Glutamatergic neuron (in vitro differentiated cells): ENCODE results near the gene CSRNP3. TPM values are rescaled to one million over a fixed set of nuclear protein-coding genes. Genes with fewer than 3 reads are reported as not detected.

Experiments used
- DNase-seq: peaks from one replicate; pipeline ENCODE4 v3.0.0; 2022
- H3K27ac Mint-ChIP-seq: one replicate; pipeline ENCODE4 v1.8.0; 2020; ENCODE audit warnings: mild to moderate bottlenecking, mixed read lengths, inconsistent platforms; ENCODE audit not compliant: unreplicated experiment
- H3K27me3 Mint-ChIP-seq: one replicate; pipeline ENCODE4 v1.8.0; 2020; ENCODE audit warnings: mild to moderate bottlenecking, moderate library complexity, mixed read lengths, inconsistent platforms; ENCODE audit not compliant: unreplicated experiment
- H3K36me3 Mint-ChIP-seq: one replicate; pipeline ENCODE4 v1.8.0; 2020; ENCODE audit warnings: mild to moderate bottlenecking, mixed read lengths, inconsistent platforms; ENCODE audit not compliant: unreplicated experiment
- H3K4me1 Mint-ChIP-seq: one replicate; pipeline ENCODE4 v1.8.0; 2020; ENCODE audit warnings: mild to moderate bottlenecking, low read depth, mixed read lengths, inconsistent platforms; ENCODE audit not compliant: unreplicated experiment
- H3K4me3 Mint-ChIP-seq: one replicate; pipeline ENCODE4 v1.8.0; 2020; ENCODE audit warnings: mild to moderate bottlenecking, mixed read lengths, inconsistent platforms; ENCODE audit not compliant: unreplicated experiment
- H3K9me3 Mint-ChIP-seq: one replicate; pipeline ENCODE4 v1.8.0; 2020; ENCODE audit warnings: mild to moderate bottlenecking, moderate library complexity, mixed read lengths, inconsistent platforms; ENCODE audit not compliant: unreplicated experiment
- total RNA-seq: library from RNA; stranded (reverse); fragmentation: NEBNext Ultra II Directional; extraction: Animal tissue kit (Norgen Biotek cat#: 25700); gene quantifications from one replicate; pipeline ENCODE4 v1.2.1, GENCODE V29; 2021; ENCODE audit not compliant: unreplicated experiment
- TF ChIP-seq, protein P1 (sequence below): fragments of 200-600 bp; sonication (generic); IDR thresholded peaks from one replicate; pipeline ENCODE4 v1.5.0; 2021; ENCODE audit not compliant: partially characterized antibody, unreplicated experiment

Gene CSRNP3
- total RNA-seq, 1 donor from 2014 or later, result 23.0 TPM

DNA sequence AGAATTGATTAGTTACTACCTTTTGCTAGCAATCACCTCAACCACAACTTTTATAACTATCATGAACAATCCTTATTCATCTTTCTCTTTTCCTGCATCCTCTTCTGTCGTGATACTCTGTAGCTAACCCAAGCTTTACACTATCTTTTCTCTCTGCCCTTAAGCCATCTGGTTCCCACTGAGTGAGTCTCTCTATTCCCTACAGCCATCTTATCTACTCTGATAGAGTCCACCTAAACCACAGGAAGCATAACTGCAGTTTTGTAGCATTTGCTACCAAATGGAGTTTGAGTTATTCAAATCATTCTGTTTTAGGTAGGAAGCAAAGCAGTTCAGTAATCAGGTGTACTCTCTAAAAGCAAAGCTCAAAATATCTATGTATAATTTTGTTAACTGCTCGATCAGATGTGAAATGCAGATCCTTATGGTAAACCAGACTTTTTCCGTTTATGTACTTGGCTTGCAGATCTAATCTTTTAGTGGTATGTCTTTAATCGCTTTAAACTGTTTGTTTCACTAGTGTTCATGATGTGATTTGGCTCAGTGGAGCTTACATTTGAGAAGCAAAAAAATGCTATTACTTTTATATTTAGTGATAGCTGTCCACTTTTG lies 91.0 kb downstream of the CSRNP3 start:
- Mint-ChIP-seq H3K9me3 (no peaks in the 10 kb centered on the region), H3K27ac (no peak overlapping the region), H3K36me3 (no peaks in the 10 kb centered on the region), H3K4me1 (peaks cover 9% of the 10 kb centered on the region), H3K27me3 (peaks cover 2% of the 10 kb centered on the region), H3K4me3 (no peak overlapping the region)
- DNase-seq, result no peak
- TF ChIP-seq, protein P1, sequence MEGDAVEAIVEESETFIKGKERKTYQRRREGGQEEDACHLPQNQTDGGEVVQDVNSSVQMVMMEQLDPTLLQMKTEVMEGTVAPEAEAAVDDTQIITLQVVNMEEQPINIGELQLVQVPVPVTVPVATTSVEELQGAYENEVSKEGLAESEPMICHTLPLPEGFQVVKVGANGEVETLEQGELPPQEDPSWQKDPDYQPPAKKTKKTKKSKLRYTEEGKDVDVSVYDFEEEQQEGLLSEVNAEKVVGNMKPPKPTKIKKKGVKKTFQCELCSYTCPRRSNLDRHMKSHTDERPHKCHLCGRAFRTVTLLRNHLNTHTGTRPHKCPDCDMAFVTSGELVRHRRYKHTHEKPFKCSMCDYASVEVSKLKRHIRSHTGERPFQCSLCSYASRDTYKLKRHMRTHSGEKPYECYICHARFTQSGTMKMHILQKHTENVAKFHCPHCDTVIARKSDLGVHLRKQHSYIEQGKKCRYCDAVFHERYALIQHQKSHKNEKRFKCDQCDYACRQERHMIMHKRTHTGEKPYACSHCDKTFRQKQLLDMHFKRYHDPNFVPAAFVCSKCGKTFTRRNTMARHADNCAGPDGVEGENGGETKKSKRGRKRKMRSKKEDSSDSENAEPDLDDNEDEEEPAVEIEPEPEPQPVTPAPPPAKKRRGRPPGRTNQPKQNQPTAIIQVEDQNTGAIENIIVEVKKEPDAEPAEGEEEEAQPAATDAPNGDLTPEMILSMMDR, result no peak

DNA sequence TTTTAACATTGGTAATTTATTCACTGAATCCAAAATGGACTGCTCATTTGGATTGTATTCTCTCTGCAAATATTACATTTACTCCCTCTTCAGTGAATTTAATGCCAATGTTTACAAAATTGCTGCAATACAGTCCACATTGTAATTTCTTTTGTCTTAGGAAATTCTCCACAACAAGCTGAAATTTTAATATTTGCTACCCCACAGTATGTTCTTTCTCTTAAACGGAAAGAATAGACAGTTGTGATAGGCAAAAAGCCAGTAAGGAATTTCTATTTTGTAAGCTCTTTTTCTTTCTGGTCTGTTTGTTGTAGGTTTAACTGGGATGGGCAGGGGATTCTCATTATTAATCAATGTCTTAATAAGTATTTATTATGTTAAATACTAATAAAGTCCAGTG lies 92.0 kb downstream of the CSRNP3 start:
- TF ChIP-seq, protein P1, result no peak
- peaks cover 9% of the 10 kb centered on the region for H3K4me1 Mint-ChIP-seq
- no peak overlapping the region for H3K4me3 Mint-ChIP-seq
- H3K27ac Mint-ChIP-seq, result no peak overlapping the region
- no peaks in the 10 kb centered on the region for H3K9me3 Mint-ChIP-seq
- DNase-seq, result no peak
- H3K36me3 Mint-ChIP-seq, result no peaks in the 10 kb centered on the region
- peaks cover 2% of the 10 kb centered on the region for H3K27me3 Mint-ChIP-seq

DNA sequence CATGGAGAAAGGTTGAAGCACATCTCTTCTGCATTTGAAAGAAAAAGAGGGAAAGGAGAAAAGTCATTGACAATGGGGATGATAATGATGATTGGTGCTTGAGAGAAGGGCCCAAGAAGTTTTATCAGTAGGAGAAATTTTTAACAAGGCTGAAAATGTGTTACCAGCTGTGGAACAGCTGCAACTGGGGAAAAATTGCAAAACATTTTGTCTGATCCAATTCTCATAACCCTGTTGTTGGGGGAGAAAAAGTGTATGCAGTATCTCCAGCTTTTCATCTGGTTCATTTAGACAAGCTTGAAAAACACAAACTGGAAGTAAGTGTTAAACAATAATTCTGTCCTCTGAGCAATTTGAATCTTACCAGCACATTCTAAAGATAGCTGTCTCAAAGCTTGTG lies 92.7 kb downstream of the CSRNP3 start:
- DNase-seq, result no peak
- Mint-ChIP-seq H3K9me3 (no peaks in the 10 kb centered on the region), H3K27ac (no peak overlapping the region), H3K4me3 (no peak overlapping the region), H3K36me3 (no peaks in the 10 kb centered on the region), H3K4me1 (peaks cover 14% of the 10 kb centered on the region), H3K27me3 (peaks cover 2% of the 10 kb centered on the region)
- TF ChIP-seq, protein P1, result no peak

DNA sequence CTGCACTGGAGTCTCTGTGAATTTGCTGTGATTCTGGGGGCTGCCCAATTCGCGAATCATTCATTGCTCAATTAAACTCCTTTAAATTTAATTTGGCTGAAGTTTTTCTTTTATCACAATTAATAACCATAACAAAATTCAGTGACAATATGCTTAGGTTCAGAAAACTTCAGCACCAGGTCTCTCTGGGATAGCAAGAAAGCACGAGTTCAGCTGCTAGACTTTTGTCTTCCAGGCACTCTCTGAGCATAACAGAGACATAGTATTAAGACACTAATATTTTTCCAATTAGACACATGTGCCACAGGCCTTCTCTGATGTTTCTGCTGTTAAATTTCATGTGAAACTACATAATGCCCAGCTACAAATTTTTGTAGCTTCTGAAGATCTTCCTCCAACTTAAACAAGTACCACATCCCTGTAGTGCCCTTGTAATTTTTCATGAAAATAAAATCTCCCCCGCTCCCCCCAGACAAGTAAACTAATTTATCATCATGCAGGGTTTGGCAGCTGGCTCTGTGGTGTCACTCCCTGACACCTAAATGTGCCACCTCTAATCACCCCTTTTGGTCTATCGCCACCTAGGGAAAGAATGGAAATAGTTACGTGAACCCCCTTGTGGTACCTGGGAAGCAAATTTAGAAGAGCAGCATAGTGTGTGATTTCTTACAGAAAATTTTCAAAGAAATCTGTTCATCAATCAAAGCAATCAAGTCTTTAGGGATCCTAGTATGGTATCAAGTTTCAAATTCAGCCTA lies 94.1 kb downstream of the CSRNP3 start:
- H3K27ac Mint-ChIP-seq, result peak overlapping the region; percentile 44
- H3K4me3 Mint-ChIP-seq, result peak overlapping the region; percentile 37
- peaks cover 2% of the 10 kb centered on the region for H3K27me3 Mint-ChIP-seq
- TF ChIP-seq, protein P1, result no peak
- H3K9me3 Mint-ChIP-seq, result no peaks in the 10 kb centered on the region
- H3K36me3 Mint-ChIP-seq, result no peaks in the 10 kb centered on the region
- no peak for DNase-seq
- peaks cover 21% of the 10 kb centered on the region for H3K4me1 Mint-ChIP-seq

DNA sequence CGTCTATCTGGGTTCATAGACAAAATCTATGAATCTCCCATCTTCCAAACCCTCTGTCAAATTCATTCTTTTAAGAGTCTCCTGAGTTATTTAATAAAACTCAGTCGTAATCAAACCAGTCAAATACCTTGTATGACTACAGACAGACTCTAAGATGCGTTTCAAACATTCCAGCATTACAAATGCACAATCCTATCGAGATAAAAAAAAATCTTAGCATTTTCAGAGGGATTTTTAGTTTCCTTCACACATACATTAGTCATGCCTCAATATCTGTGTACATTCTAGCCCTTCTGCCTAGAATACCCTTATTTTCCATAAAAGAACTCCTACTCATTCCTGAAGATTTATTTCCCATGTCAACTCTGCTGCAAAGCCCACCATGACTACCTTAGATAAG lies 96.5 kb downstream of the CSRNP3 start:
- Mint-ChIP-seq H3K9me3 (no peaks in the 10 kb centered on the region), H3K27me3 (peaks cover 2% of the 10 kb centered on the region), H3K4me3 (no peak overlapping the region), H3K4me1 (peaks cover 19% of the 10 kb centered on the region), H3K27ac (no peak overlapping the region), H3K36me3 (no peaks in the 10 kb centered on the region)
- DNase-seq, result no peak
- TF ChIP-seq, protein P1, result no peak
